ENCODE data around the gene ASTN2. TPM values are rescaled to one million over a fixed set of nuclear protein-coding genes. Genes with fewer than 3 reads are reported as not detected.

ASTN2 gene
- total RNA-seq, 5 donors from 2014 or later (not counting 1 experiment from before 2014, with no cell fraction given), result 3.7 to 4.8 (median 4.4) TPM

DNA sequence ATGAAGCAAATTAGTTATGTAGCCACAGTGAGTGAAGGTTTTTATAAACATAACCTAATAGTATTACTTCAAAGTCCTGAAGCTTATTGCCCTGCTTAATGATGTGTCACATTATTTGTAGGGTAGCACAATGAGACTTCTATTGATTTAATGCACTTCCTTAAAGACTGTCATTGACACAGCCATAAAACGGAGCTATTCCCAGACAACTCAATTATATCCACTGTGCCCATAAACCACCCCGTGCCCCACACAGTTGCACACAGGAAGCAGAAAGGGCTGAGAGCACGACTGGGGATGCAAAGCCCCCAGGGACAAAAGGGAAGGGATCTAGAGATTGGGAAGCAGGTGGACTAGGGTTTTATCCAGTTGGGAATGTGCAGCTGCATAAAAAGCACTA is 690.7 kb downstream of the ASTN2 start:
- Mint-ChIP-seq H3K4me1 (no peaks in the 10 kb centered on the region), H3K27ac (no peak overlapping the region), H3K9me3 (no peaks in the 10 kb centered on the region), H3K36me3 (peaks cover 7% of the 10 kb centered on the region), H3K4me3 (no peak overlapping the region), H3K27me3 (peaks cover 6 to 10% of the 10 kb centered on the region in 2 donors)
- no peaks in the 10 kb centered on the region for H3K27me3 ChIP-seq (replicated peaks in 1 of 2; ENCODE audit: control insufficient read depth in 2 of 2, extremely low read depth in 1 of 2, insufficient read depth in 2 of 2, low read length in 1 of 2)
- H3K4me1 ChIP-seq (ENCODE audit: control insufficient read depth in 1 of 2, extremely low read depth in 1 of 2, insufficient read depth in 2 of 2, low read length in 2 of 2), result no peaks in the 10 kb centered on the region
- H3K27ac ChIP-seq (ENCODE audit: low read length), result no peak overlapping the region
- no peaks in the 10 kb centered on the region for H3K36me3 ChIP-seq (ENCODE audit: control insufficient read depth in 2 of 2, extremely low read depth in 1 of 2, insufficient read depth in 1 of 2, low read length in 1 of 2)
- DNase-seq, result no peak
- H3K9me3 ChIP-seq, result no peaks in the 10 kb centered on the region
- CTCF ChIA-PET, result no interaction called here
- no peak overlapping the region for H3K4me3 ChIP-seq (ENCODE audit: control insufficient read depth in 1 of 2, extremely low read depth in 1 of 2, low read length in 1 of 2)
- no peak for ATAC-seq (replicated peaks in 1 of 4)
- WGBS (ENCODE audit: insufficient coverage), result no CpG with 5 or more reads among the region's 3 CpGs
- POLR2A ChIA-PET, result no interaction called here

DNA sequence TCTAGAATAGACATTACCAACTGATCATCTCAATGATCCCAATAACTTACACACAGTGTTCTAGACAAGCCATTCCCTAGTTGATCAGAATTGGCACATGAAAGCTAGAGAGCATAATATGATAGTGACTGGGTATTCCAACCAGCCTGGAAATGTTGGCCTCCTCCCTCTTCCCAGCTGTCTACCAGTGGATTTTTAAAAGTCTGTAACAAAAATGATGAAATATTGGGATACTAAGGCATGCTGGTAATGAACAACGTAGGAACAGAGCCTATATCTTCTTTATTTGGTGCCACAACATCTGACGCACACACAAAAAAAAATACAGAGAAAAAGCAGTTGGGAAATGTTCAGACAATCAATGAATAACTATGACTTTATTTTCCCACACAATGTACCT is 692.9 kb downstream of the ASTN2 start:
- no peaks in the 10 kb centered on the region for H3K9me3 ChIP-seq
- peaks cover 0 to 6% of the 10 kb centered on the region in 2 donors for H3K27me3 Mint-ChIP-seq
- no peak for DNase-seq
- CTCF ChIA-PET, result interaction anchor here in 1 of 2 donors (1.0 kb wide), 1 partner anchor 16 kb away, joined by 3 read pairs; no protein-coding TSS in a partner anchor
- no peak overlapping the region for H3K4me3 Mint-ChIP-seq
- no peak overlapping the region for H3K4me3 ChIP-seq (ENCODE audit: control insufficient read depth in 1 of 2, extremely low read depth in 1 of 2, low read length in 1 of 2)
- POLR2A ChIA-PET, result no interaction called here
- no CpG with 5 or more reads among the region's 2 CpGs for WGBS (ENCODE audit: insufficient coverage)
- no peak overlapping the region for H3K27ac Mint-ChIP-seq
- no peaks in the 10 kb centered on the region for H3K9me3 Mint-ChIP-seq
- ATAC-seq (replicated peaks in 1 of 4), result no peak
- H3K27me3 ChIP-seq (replicated peaks in 1 of 2; ENCODE audit: control insufficient read depth in 2 of 2, extremely low read depth in 1 of 2, insufficient read depth in 2 of 2, low read length in 1 of 2), result no peaks in the 10 kb centered on the region
- H3K4me1 Mint-ChIP-seq, result peaks cover 0 to 5% (median 2%) of the 10 kb centered on the region in 3 donors
- H3K27ac ChIP-seq (ENCODE audit: low read length), result no peak overlapping the region
- H3K36me3 Mint-ChIP-seq, result peaks cover 10% of the 10 kb centered on the region
- no peaks in the 10 kb centered on the region for H3K36me3 ChIP-seq (ENCODE audit: control insufficient read depth in 2 of 2, extremely low read depth in 1 of 2, insufficient read depth in 1 of 2, low read length in 1 of 2)
- H3K4me1 ChIP-seq (ENCODE audit: control insufficient read depth in 1 of 2, extremely low read depth in 1 of 2, insufficient read depth in 2 of 2, low read length in 2 of 2), result peaks cover 0 to 5% of the 10 kb centered on the region in 2 experiments

DNA sequence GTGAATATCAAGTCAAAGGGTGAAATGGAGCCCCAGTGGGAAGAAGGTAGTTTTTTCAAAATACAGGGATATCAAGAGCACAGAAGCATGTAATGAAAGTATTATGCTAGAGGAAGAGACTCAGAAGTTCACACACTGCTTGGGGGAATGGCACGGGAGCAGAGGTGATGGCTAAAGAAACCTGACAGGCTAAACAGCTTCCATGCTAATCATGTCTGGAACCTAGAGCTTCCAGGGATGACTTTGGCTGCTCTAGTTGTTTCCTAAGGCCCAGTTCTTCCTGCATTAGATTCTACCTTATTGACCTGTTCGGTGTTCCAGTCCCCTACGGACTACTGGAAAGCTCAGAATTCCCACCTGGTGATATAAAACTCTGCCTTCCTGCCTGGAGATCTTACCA is 693.4 kb downstream of the ASTN2 start:
- H3K9me3 Mint-ChIP-seq, result no peaks in the 10 kb centered on the region
- no peak overlapping the region for H3K27ac Mint-ChIP-seq
- peaks cover 0 to 5% (median 2%) of the 10 kb centered on the region in 3 donors for H3K4me1 Mint-ChIP-seq
- H3K27me3 Mint-ChIP-seq, result peaks cover 0 to 6% of the 10 kb centered on the region in 2 donors
- POLR2A ChIA-PET, result no interaction called here
- ATAC-seq (replicated peaks in 1 of 4) (no peak), DNase-seq (no peak)
- H3K36me3 Mint-ChIP-seq, result peaks cover 10% of the 10 kb centered on the region
- 96% methylated on average over 3 of the region's 3 CpGs for WGBS (ENCODE audit: insufficient coverage)
- CTCF ChIA-PET, result interaction anchor here in 1 of 2 donors (1.0 kb wide), 1 partner anchor 16 kb away, joined by 3 read pairs; no protein-coding TSS in a partner anchor
- no peak overlapping the region for H3K4me3 ChIP-seq (ENCODE audit: control insufficient read depth in 1 of 2, extremely low read depth in 1 of 2, low read length in 1 of 2)
- H3K27me3 ChIP-seq (replicated peaks in 1 of 2; ENCODE audit: control insufficient read depth in 2 of 2, extremely low read depth in 1 of 2, insufficient read depth in 2 of 2, low read length in 1 of 2), result no peaks in the 10 kb centered on the region
- peaks cover 0 to 5% of the 10 kb centered on the region in 2 experiments for H3K4me1 ChIP-seq (ENCODE audit: control insufficient read depth in 1 of 2, extremely low read depth in 1 of 2, insufficient read depth in 2 of 2, low read length in 2 of 2)
- no peak overlapping the region for H3K27ac ChIP-seq (ENCODE audit: low read length)
- no peaks in the 10 kb centered on the region for H3K36me3 ChIP-seq (ENCODE audit: control insufficient read depth in 2 of 2, extremely low read depth in 1 of 2, insufficient read depth in 1 of 2, low read length in 1 of 2)
- H3K4me3 Mint-ChIP-seq, result no peak overlapping the region
- no peaks in the 10 kb centered on the region for H3K9me3 ChIP-seq

DNA sequence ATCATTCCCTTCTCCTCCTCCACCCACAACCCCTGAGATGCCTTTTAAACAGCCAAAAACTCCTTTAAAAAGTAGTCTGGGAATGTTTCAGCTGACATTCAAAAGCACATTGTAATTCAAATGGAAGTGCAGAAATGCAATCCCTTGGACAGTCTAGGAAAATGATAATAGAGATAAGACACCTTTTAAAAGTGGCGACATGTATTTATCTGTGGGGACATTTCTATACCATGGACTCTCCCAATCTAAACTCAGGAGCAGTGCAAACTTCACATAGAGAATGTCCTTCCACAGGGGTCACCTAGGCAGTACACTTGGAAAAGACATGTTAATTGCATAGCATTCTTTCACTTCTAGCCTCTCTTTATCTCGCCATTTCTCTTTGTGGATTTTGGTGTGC is 694.7 kb downstream of the ASTN2 start:
- peaks cover 0 to 6% of the 10 kb centered on the region in 2 donors for H3K27me3 Mint-ChIP-seq
- no peaks in the 10 kb centered on the region for H3K27me3 ChIP-seq (replicated peaks in 1 of 2; ENCODE audit: control insufficient read depth in 2 of 2, extremely low read depth in 1 of 2, insufficient read depth in 2 of 2, low read length in 1 of 2)
- H3K4me1 Mint-ChIP-seq, result peaks cover 0 to 5% (median 2%) of the 10 kb centered on the region in 3 donors
- H3K9me3 ChIP-seq, result no peaks in the 10 kb centered on the region
- no peaks in the 10 kb centered on the region for H3K9me3 Mint-ChIP-seq
- ATAC-seq (replicated peaks in 1 of 4), result no peak
- CTCF ChIA-PET, result no interaction called here
- POLR2A ChIA-PET, result no interaction called here
- H3K27ac ChIP-seq (ENCODE audit: low read length), result no peak overlapping the region
- no peak for DNase-seq
- no peaks in the 10 kb centered on the region for H3K36me3 ChIP-seq (ENCODE audit: control insufficient read depth in 2 of 2, extremely low read depth in 1 of 2, insufficient read depth in 1 of 2, low read length in 1 of 2)
- 86% methylated on average over 1 of the region's 2 CpGs for WGBS (ENCODE audit: insufficient coverage)
- no peak overlapping the region for H3K4me3 Mint-ChIP-seq
- H3K36me3 Mint-ChIP-seq, result peaks cover 10% of the 10 kb centered on the region
- peaks cover 0 to 5% of the 10 kb centered on the region in 2 experiments for H3K4me1 ChIP-seq (ENCODE audit: control insufficient read depth in 1 of 2, extremely low read depth in 1 of 2, insufficient read depth in 2 of 2, low read length in 2 of 2)
- no peak overlapping the region for H3K27ac Mint-ChIP-seq
- no peak overlapping the region for H3K4me3 ChIP-seq (ENCODE audit: control insufficient read depth in 1 of 2, extremely low read depth in 1 of 2, low read length in 1 of 2)

DNA sequence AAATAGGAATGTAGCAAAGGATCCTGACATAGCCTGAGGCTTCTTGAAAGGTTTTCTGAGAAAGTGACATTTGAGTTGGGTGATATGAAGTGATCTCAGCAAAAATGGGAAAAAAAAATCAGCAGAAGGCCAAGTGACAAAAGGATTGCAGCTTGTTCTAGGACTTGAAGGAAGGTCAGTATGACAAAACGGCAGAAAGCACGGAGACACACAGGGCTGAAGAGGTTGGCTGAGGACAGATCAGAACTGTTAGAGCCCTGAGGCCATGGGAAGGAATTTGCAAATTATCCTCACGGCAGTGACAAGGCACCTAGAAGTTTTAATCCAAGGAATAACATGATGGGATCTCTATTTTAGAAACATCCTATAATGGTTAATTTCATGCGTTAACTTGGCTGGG is 696.7 kb downstream of the ASTN2 start:
- peaks cover 0 to 3% of the 10 kb centered on the region in 2 donors for H3K27me3 Mint-ChIP-seq
- ATAC-seq (replicated peaks in 1 of 4), result no peak
- Histone ChIP-seq H3K9me3 (no peaks in the 10 kb centered on the region), H3K36me3 (ENCODE audit: control insufficient read depth in 2 of 2, extremely low read depth in 1 of 2, insufficient read depth in 1 of 2, low read length in 1 of 2) (no peaks in the 10 kb centered on the region), H3K4me3 (ENCODE audit: control insufficient read depth in 1 of 2, extremely low read depth in 1 of 2, low read length in 1 of 2) (no peak overlapping the region), H3K27me3 (replicated peaks in 1 of 2; ENCODE audit: control insufficient read depth in 2 of 2, extremely low read depth in 1 of 2, insufficient read depth in 2 of 2, low read length in 1 of 2) (no peaks in the 10 kb centered on the region), H3K27ac (ENCODE audit: low read length) (no peak overlapping the region), H3K4me1 (ENCODE audit: control insufficient read depth in 1 of 2, extremely low read depth in 1 of 2, insufficient read depth in 2 of 2, low read length in 2 of 2) (peaks cover 0 to 5% of the 10 kb centered on the region in 2 experiments)
- no peaks in the 10 kb centered on the region for H3K9me3 Mint-ChIP-seq
- H3K36me3 Mint-ChIP-seq, result peaks cover 10% of the 10 kb centered on the region
- H3K4me3 Mint-ChIP-seq, result no peak overlapping the region
- H3K4me1 Mint-ChIP-seq, result peaks cover 0 to 5% (median 2%) of the 10 kb centered on the region in 3 donors
- H3K27ac Mint-ChIP-seq, result no peak overlapping the region
- DNase-seq, result no peak
- ChIA-PET POLR2A (no interaction called here), CTCF (no interaction called here)
- 100% methylated on average over 2 of the region's 4 CpGs for WGBS (ENCODE audit: insufficient coverage)

DNA sequence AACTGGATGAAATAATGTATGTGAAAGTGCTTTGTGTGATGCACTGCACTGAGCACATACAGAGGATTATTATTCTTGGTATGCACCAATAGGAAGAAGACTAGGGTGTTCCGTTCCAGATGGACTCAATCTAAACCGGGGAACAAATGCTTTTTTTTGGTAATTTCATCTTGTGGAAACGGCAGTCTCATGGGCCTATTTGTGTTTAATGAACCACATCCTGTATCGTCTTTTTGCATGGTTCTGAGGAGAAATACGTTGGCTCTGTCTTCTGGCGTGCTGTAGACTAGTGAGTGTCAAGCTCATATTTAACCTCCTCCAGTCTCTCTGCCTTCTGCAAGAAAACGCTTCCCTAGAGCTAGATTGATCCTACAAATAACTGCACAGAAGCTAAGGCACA is 697.7 kb downstream of the ASTN2 start:
- ATAC-seq (replicated peaks in 1 of 4), result no peak
- ChIA-PET POLR2A (no interaction called here), CTCF (no interaction called here)
- H3K27me3 Mint-ChIP-seq, result peaks cover 0 to 3% of the 10 kb centered on the region in 2 donors
- Histone ChIP-seq H3K4me3 (ENCODE audit: control insufficient read depth in 1 of 2, extremely low read depth in 1 of 2, low read length in 1 of 2) (no peak overlapping the region), H3K4me1 (ENCODE audit: control insufficient read depth in 1 of 2, extremely low read depth in 1 of 2, insufficient read depth in 2 of 2, low read length in 2 of 2) (peaks cover 0 to 5% of the 10 kb centered on the region in 2 experiments), H3K27me3 (replicated peaks in 1 of 2; ENCODE audit: control insufficient read depth in 2 of 2, extremely low read depth in 1 of 2, insufficient read depth in 2 of 2, low read length in 1 of 2) (no peaks in the 10 kb centered on the region), H3K9me3 (no peaks in the 10 kb centered on the region), H3K27ac (ENCODE audit: low read length) (no peak overlapping the region), H3K36me3 (ENCODE audit: control insufficient read depth in 2 of 2, extremely low read depth in 1 of 2, insufficient read depth in 1 of 2, low read length in 1 of 2) (no peaks in the 10 kb centered on the region)
- no peak overlapping the region for H3K27ac Mint-ChIP-seq
- 100% methylated on average over 1 of the region's 7 CpGs for WGBS (ENCODE audit: insufficient coverage)
- peaks cover 0 to 5% (median 2%) of the 10 kb centered on the region in 3 donors for H3K4me1 Mint-ChIP-seq
- H3K9me3 Mint-ChIP-seq, result no peaks in the 10 kb centered on the region
- H3K36me3 Mint-ChIP-seq, result peaks cover 10% of the 10 kb centered on the region
- DNase-seq, result no peak
- H3K4me3 Mint-ChIP-seq, result no peak overlapping the region

DNA sequence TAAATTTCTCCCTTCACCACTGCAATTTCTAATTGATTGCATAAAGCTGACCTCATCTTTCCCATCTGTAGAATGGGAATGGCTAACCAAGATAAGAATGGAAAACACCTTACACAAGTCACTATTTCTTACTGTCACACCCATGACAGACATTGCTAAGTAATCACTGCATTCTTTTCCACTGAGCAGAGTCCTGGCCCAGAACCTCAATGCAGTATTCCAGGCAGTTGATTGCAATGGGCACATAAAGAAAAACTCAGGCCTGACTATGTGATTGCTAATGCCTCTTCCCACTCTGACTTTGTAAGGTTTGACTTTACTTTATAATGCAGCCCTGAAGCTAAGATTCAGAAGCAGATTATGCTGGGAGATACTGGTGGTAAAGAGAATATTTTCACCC is 698.4 kb downstream of the ASTN2 start:
- H3K9me3 Mint-ChIP-seq, result no peaks in the 10 kb centered on the region
- H3K4me1 Mint-ChIP-seq, result peaks cover 0 to 5% (median 2%) of the 10 kb centered on the region in 3 donors
- peaks cover 0 to 3% of the 10 kb centered on the region in 2 donors for H3K27me3 Mint-ChIP-seq
- no peak overlapping the region for H3K27ac Mint-ChIP-seq
- peaks cover 0 to 5% of the 10 kb centered on the region in 2 experiments for H3K4me1 ChIP-seq (ENCODE audit: control insufficient read depth in 1 of 2, extremely low read depth in 1 of 2, insufficient read depth in 2 of 2, low read length in 2 of 2)
- H3K4me3 Mint-ChIP-seq, result no peak overlapping the region
- H3K27ac ChIP-seq (ENCODE audit: low read length), result no peak overlapping the region
- ChIA-PET POLR2A (no interaction called here), CTCF (no interaction called here)
- no peaks in the 10 kb centered on the region for H3K27me3 ChIP-seq (replicated peaks in 1 of 2; ENCODE audit: control insufficient read depth in 2 of 2, extremely low read depth in 1 of 2, insufficient read depth in 2 of 2, low read length in 1 of 2)
- DNase-seq, result no peak
- H3K36me3 ChIP-seq (ENCODE audit: control insufficient read depth in 2 of 2, extremely low read depth in 1 of 2, insufficient read depth in 1 of 2, low read length in 1 of 2), result no peaks in the 10 kb centered on the region
- ATAC-seq (replicated peaks in 1 of 4), result no peak
- no peak overlapping the region for H3K4me3 ChIP-seq (ENCODE audit: control insufficient read depth in 1 of 2, extremely low read depth in 1 of 2, low read length in 1 of 2)
- H3K36me3 Mint-ChIP-seq, result peaks cover 10% of the 10 kb centered on the region
- no peaks in the 10 kb centered on the region for H3K9me3 ChIP-seq
